HepG2 (cell line): ENCODE measurements around the gene THEMIS.

Experiments used
- ATM ChIP-seq: fragments of 450-650 bp; IDR thresholded peaks from 2 replicates; pipeline ENCODE4 v1.7.1; 2017; ENCODE audit warnings: mild to moderate bottlenecking, borderline replicate concordance
- CTCF ChIP-seq: sonication (generic); formaldehyde crosslinking; IDR thresholded peaks from 2 replicates; pipeline ENCODE4 v1.5.0; 2020; ENCODE audit warnings: mild to moderate bottlenecking, missing genetic modification reagents, moderate library complexity
- ELF1 ChIP-seq: sonication (generic); formaldehyde crosslinking; IDR thresholded peaks from 2 replicates; pipeline ENCODE4 v1.4.0; 2020; ENCODE audit warnings: missing genetic modification reagents
- ESRRA ChIP-seq: sonication (generic); formaldehyde crosslinking; IDR thresholded peaks from 2 replicates; pipeline ENCODE4 v1.5.1; 2020; ENCODE audit warnings: mild to moderate bottlenecking, low read depth, missing genetic modification reagents
- GABPA ChIP-seq, 2 experiments: IDR thresholded peaks; 2 replicates each; pipeline ENCODE4 v1.6.1; 2011 to 2016; ENCODE audit warnings: low read depth in 2 of 2, low read length in 1 of 2, missing biosample characterization in 1 of 2, missing genetic modification characterization in 1 of 2
- NR2F2 ChIP-seq: IDR thresholded peaks from 2 replicates; pipeline ENCODE4 v1.6.1; 2012; ENCODE audit warnings: low read depth, inconsistent platforms, borderline replicate concordance
- POLR2A ChIP-seq, 2 experiments: IDR thresholded peaks; 2 replicates each; pipeline ENCODE4 v1.6.1; 2011; ENCODE audit warnings: low read depth in 2 of 2, low read length in 2 of 2, mild to moderate bottlenecking in 1 of 2, moderate library complexity in 1 of 2; ENCODE audit not compliant: insufficient read depth in 1 of 2
- SMC3 ChIP-seq: IDR thresholded peaks from 2 replicates; pipeline ENCODE4 v1.6.1; 2011; ENCODE audit warnings: low read length, improper control_type of control experiment
- TP53 ChIP-seq: sonication (generic); formaldehyde crosslinking; conservative IDR thresholded peaks from 2 replicates; pipeline ENCODE4 v1.4.0; 2020; ENCODE audit warnings: missing genetic modification reagents
- ZBTB33 ChIP-seq: sonication (generic); formaldehyde crosslinking; IDR thresholded peaks from 2 replicates; pipeline ENCODE4 v1.4.0; 2020; ENCODE audit warnings: missing genetic modification reagents
- ZNF34 ChIP-seq: sonication (generic); formaldehyde crosslinking; IDR thresholded peaks from 2 replicates; pipeline ENCODE4 v1.4.0; 2020; ENCODE audit warnings: mild to moderate bottlenecking, missing genetic modification reagents, borderline replicate concordance
- ZSCAN29 ChIP-seq: sonication (generic); formaldehyde crosslinking; conservative IDR thresholded peaks from 2 replicates; pipeline ENCODE4 v1.4.0; 2020; ENCODE audit warnings: mild to moderate bottlenecking, missing genetic modification reagents

GRCh38 chr6:127710668-127711067 lies 190.2 kb downstream of the THEMIS start:
- no peak for TF ChIP-seq ZBTB33 (CRISPR knock-in tag)
- no peak for TF ChIP-seq ELF1 (CRISPR knock-in tag)
- TF ChIP-seq TP53 (CRISPR knock-in tag), result no peak
- no peak for TF ChIP-seq ZNF34
- TF ChIP-seq CTCF (CRISPR knock-in tag), result no peak
- no peak for TF ChIP-seq ATM
- no peak for TF ChIP-seq SMC3
- no peak for TF ChIP-seq ZSCAN29 (CRISPR knock-in tag)
- no peak for TF ChIP-seq NR2F2
- TF ChIP-seq GABPA (IDR thresholded peaks at IDR 0.05; ENCODE audit: low read depth, low read length), result no peak
- TF ChIP-seq GABPA (CRISPR knock-in tag; IDR thresholded peaks at IDR 0.05; ENCODE audit: low read depth), result no peak
- no peak for TF ChIP-seq ESRRA (CRISPR knock-in tag)
- TF ChIP-seq POLR2A (IDR thresholded peaks at IDR 0.05; ENCODE audit: insufficient read depth in 1 of 2, low read depth in 2 of 2, low read length in 2 of 2), result no peak
